Measurements from ENCODE around the gene FAM219B. TPM values are rescaled to one million over a fixed set of nuclear protein-coding genes. Genes with fewer than 3 reads are reported as not detected.

FAM219B gene
- total and polyA plus RNA-seq, 2 of the 8 experiments (the other 6 are each of a cell fraction or from before 2014, with no cell fraction given) = 57.1 to 66.6 TPM

- Histone ChIP-seq H3K27ac (ENCODE audit: low read depth, low read length) (peak within 1 kb of the TSS; percentile 93; the same call in 1 of the 2 replicates), H3K9ac (replicated peaks in 1 of 4; ENCODE audit: extremely low read depth in 1 of 4, low read depth in 3 of 4, low read length in 3 of 4) (peak within 1 kb of the TSS; percentile 87 to 95 (median 88)), H3K23me2 (ENCODE audit: low read depth, low read length) (peaks cover 3% of the 10 kb centered on the region; the same call in 1 of the 2 replicates), H2BK12ac (ENCODE audit: low read depth, low read length) (0 out of 2 replicates have a peak within 1 kb of the TSS, but pooled peaks have one; percentile 60), H3K4me3 (ENCODE audit: extremely low read depth in 1 of 4, insufficient read depth in 2 of 4, low read depth in 3 of 4, low read length in 4 of 4) (peak within 1 kb of the TSS; percentile 84 to 91 (median 86)), H2BK5ac (ENCODE audit: low read depth, low read length) (peak within 1 kb of the TSS; percentile 75), H2AFZ (ENCODE audit: low read length) (peak within 1 kb of the TSS; percentile 48; the same call in 1 of the 2 replicates), H4K91ac (replicated peaks; ENCODE audit: insufficient read length, low read length) (peak within 1 kb of the TSS; percentile 91), H3K27me3 (replicated peaks in 1 of 4; ENCODE audit: control insufficient read depth in 3 of 4, extremely low read depth in 1 of 4, insufficient read depth in 3 of 4, low read length in 3 of 4) (no peaks in the 10 kb centered on the region), H3K4me2 (ENCODE audit: insufficient read depth in 1 of 2, low read depth in 2 of 2, low read length in 2 of 2) (peak within 1 kb of the TSS; percentile 66 to 67), H3K18ac (ENCODE audit: extremely low read depth, low read length) (peak within 1 kb of the TSS; percentile 83), H2BK20ac (ENCODE audit: low read length) (no peak within 1 kb of the TSS), H3K14ac (ENCODE audit: insufficient read length) (no peak within 1 kb of the TSS), H3K79me2 (ENCODE audit: control insufficient read depth in 1 of 2, insufficient read depth in 2 of 2, low read length in 2 of 2) (peaks cover 8 to 45% of the 10 kb centered on the region in 2 experiments), H2BK120ac (replicated peaks; ENCODE audit: low read depth, low read length) (no peak within 1 kb of the TSS), H3K4me1 (replicated peaks in 1 of 4; ENCODE audit: control insufficient read depth in 3 of 4, insufficient read depth in 4 of 4, low read length in 3 of 4) (no peaks in the 10 kb centered on the region), H3K36me3 (ENCODE audit: control insufficient read depth in 2 of 4, insufficient read depth in 4 of 4, low read length in 3 of 4) (no peaks in the 10 kb centered on the region; a peak in 1 of 8 replicates), H3K4ac (replicated peaks; ENCODE audit: insufficient read length, low read depth, low read length) (peak within 1 kb of the TSS; percentile 94), H2AK5ac (ENCODE audit: low read depth, low read length) (no peak within 1 kb of the TSS), H4K20me1 (replicated peaks in 1 of 2; ENCODE audit: control insufficient read depth in 1 of 2, insufficient read depth in 2 of 2, low read length in 2 of 2) (peaks cover 1 to 3% of the 10 kb centered on the region in 2 experiments), H4K5ac (ENCODE audit: insufficient read length, low read depth, low read length) (peak within 1 kb of the TSS; percentile 86), H4K8ac (ENCODE audit: extremely low read depth, insufficient read depth, low read length) (peak within 1 kb of the TSS; percentile 97), H3K23ac (ENCODE audit: insufficient read length) (peak within 1 kb of the TSS; percentile 99), H2BK15ac (ENCODE audit: low read length) (no peak within 1 kb of the TSS), H3K79me1 (ENCODE audit: low read depth, low read length) (no peaks in the 10 kb centered on the region), H3K56ac (replicated peaks; ENCODE audit: insufficient read length, low read depth, low read length) (peak within 1 kb of the TSS; percentile 59), H3K9me3 (ENCODE audit: insufficient read depth in 2 of 2, low read depth in 1 of 2, low read length in 1 of 2) (no peaks in the 10 kb centered on the region)
- ChIA-PET CTCF (ENCODE audit: partially characterized antibody) (interaction anchor here (0.8 to 2.4 kb wide), 4 partner anchors 13 to 52 kb away, joined by 3 to 14 read pairs (median 6); partner anchors contain the start of gene RPP25), POLR2A (ENCODE audit: partially characterized antibody) (interaction anchor here (0.5 to 4.1 kb wide), 16 partner anchors 10 to 1203 kb away, joined by 3 to 29 read pairs (median 4); partner anchors contain the start of genes FAM219B, RPP25, SCAMP5 and ULK3)
- WGBS, 2 experiments (ENCODE audit: extremely low coverage in 1 of 2, insufficient coverage in 1 of 2, insufficient read length in 1 of 2, insufficient replicate concordance in 2 of 2, low coverage in 1 of 2, low lambda C conversion rate in 2 of 2, missing lambda C conversion rate in 1 of 2) = 2% methylated on average over 72 of the region's 85 CpGs; no CpG with 5 or more reads in 1 of the 2 experiments
- FAIRE-seq (no peak), DNase-seq (ENCODE audit: low read depth in 1 of 2, low spot score in 2 of 2) (peak; percentile 87 to 90)
- TF ChIP-seq SRF (IDR thresholded peaks at IDR 0.05; ENCODE audit: low read depth, low read length) = 0 out of 2 replicates have a peak, but pooled peaks have one; percentile 21
- peak; percentile 87 for TF ChIP-seq RBBP5 (IDR thresholded peaks at IDR 0.05; ENCODE audit: borderline replicate concordance, low read depth, low read length)
- peak; percentile 43; the same call in 1 of the 2 replicates for TF ChIP-seq BACH1 (IDR thresholded peaks at IDR 0.05; ENCODE audit: low read length)
- TF ChIP-seq GTF2F1 (IDR thresholded peaks at IDR 0.05; ENCODE audit: borderline replicate concordance, low read depth, low read length) = no peak
- TF ChIP-seq USF2 (IDR thresholded peaks at IDR 0.05; ENCODE audit: low read length) = peak; percentile 82
- TF ChIP-seq SP1 (IDR thresholded peaks at IDR 0.05; ENCODE audit: low read depth, low read length) = no peak
- 0 out of 2 replicates have a peak, but pooled peaks have one; percentile 28 for TF ChIP-seq TCF12 (IDR thresholded peaks at IDR 0.05; ENCODE audit: low read depth, low read length)
- peak; percentile 28 for TF ChIP-seq E2F6 (IDR thresholded peaks at IDR 0.05)
- no peak for TF ChIP-seq SP2 (IDR thresholded peaks at IDR 0.05; ENCODE audit: low read length)
- TF ChIP-seq JUND (IDR thresholded peaks at IDR 0.05; ENCODE audit: low read length) = no peak
Measured at GRCh38 chr15:74937590-74938371, 31.1 kb upstream of the FAM219B start, which contains the start of gene COX5A. Gene COX5A (minus strand): TSS chr15:74938073. CDS start chr15:74938014, 59 bp downstream.

Data from H1 (cell line).